H9 (cell line): ENCODE data around the gene STRN. TPM values are rescaled to one million over a fixed set of nuclear protein-coding genes. Genes with fewer than 3 reads are reported as not detected.

Experiments
- DNase-seq: peaks from one replicate; pipeline ENCODE4 v3.0.0-alpha.2; 2017
- H2AFZ ChIP-seq: one replicate; pipeline ENCODE4 v1.6.1; 2013; ENCODE audit warnings: mild to moderate bottlenecking, low read length, control low read depth, moderate library complexity
- H2AK5ac ChIP-seq: 2 replicates; pipeline ENCODE4 v1.6.1; 2013; ENCODE audit warnings: low read length, control low read depth, mixed read lengths; ENCODE audit not compliant: insufficient read length
- H2BK120ac ChIP-seq: one replicate; pipeline ENCODE4 v1.6.1; 2013; ENCODE audit warnings: low read depth, mild to moderate bottlenecking, low read length, control low read depth, inconsistent platforms; ENCODE audit not compliant: poor library complexity, severe bottlenecking
- H2BK12ac ChIP-seq: 2 replicates; pipeline ENCODE4 v1.6.1; 2013; ENCODE audit warnings: low read length, control low read depth, mixed read lengths, low read depth; ENCODE audit not compliant: insufficient read length
- H2BK15ac ChIP-seq: 2 replicates; pipeline ENCODE4 v1.6.1; 2013; ENCODE audit warnings: low read depth, low read length, control low read depth
- H2BK20ac ChIP-seq: one replicate; pipeline ENCODE4 v1.6.1; 2013; ENCODE audit warnings: low read depth, mild to moderate bottlenecking, low read length, control low read depth, inconsistent platforms; ENCODE audit not compliant: poor library complexity, severe bottlenecking
- H2BK5ac ChIP-seq: 2 replicates; pipeline ENCODE4 v1.6.1; 2013; ENCODE audit warnings: low read length, control low read depth, mixed read lengths; ENCODE audit not compliant: insufficient read length
- H3K14ac ChIP-seq: 2 replicates; pipeline ENCODE4 v1.6.1; 2013; ENCODE audit warnings: low read length, control low read depth; ENCODE audit not compliant: insufficient read depth
- H3K18ac ChIP-seq: 2 replicates; pipeline ENCODE4 v1.6.1; 2013; ENCODE audit warnings: low read depth, mild to moderate bottlenecking, mixed read lengths, low read length, control low read depth; ENCODE audit not compliant: insufficient read length
- H3K23ac ChIP-seq: 2 replicates; pipeline ENCODE4 v1.6.1; 2013; ENCODE audit warnings: low read length, control low read depth, mixed read lengths, low read depth; ENCODE audit not compliant: insufficient read length
- H3K23me2 ChIP-seq: 2 replicates; pipeline ENCODE4 v1.6.1; 2013; ENCODE audit warnings: low read depth, mild to moderate bottlenecking, mixed read lengths, low read length, control low read depth; ENCODE audit not compliant: insufficient read length, poor library complexity, severe bottlenecking
- H3K27ac ChIP-seq: 2 replicates; pipeline ENCODE4 v1.5.1; 2013; ENCODE audit warnings: low read length, control low read depth, mixed read lengths, low read depth; ENCODE audit not compliant: insufficient read length
- H3K27me3 ChIP-seq: 2 replicates; pipeline ENCODE4 v1.6.1; 2013; ENCODE audit warnings: low read length, control low read depth, inconsistent platforms; ENCODE audit not compliant: insufficient read depth
- H3K4ac ChIP-seq: 2 replicates; pipeline ENCODE4 v1.6.1; 2013; ENCODE audit warnings: low read depth, mild to moderate bottlenecking, control low read depth, inconsistent platforms, low read length, moderate library complexity
- H3K4me1 ChIP-seq: 2 replicates; pipeline ENCODE4 v1.6.1; 2013; ENCODE audit warnings: low read length, control low read depth, inconsistent platforms; ENCODE audit not compliant: insufficient read depth
- H3K4me2 ChIP-seq: 2 replicates; pipeline ENCODE4 v1.6.1; 2013; ENCODE audit warnings: low read length, control low read depth, mixed read lengths; ENCODE audit not compliant: insufficient read length, insufficient read depth
- H3K56ac ChIP-seq: 2 replicates; pipeline ENCODE4 v1.6.1; 2013; ENCODE audit warnings: low read depth, mild to moderate bottlenecking, mixed read lengths, low read length, control low read depth; ENCODE audit not compliant: insufficient read length
- H3K79me1 ChIP-seq: 2 replicates; pipeline ENCODE4 v1.6.1; 2013; ENCODE audit warnings: low read depth, mild to moderate bottlenecking, moderate library complexity, low read length, control low read depth, inconsistent platforms; ENCODE audit not compliant: insufficient read depth, poor library complexity, severe bottlenecking
- H3K79me2 ChIP-seq: 2 replicates; pipeline ENCODE4 v1.6.1; 2013; ENCODE audit warnings: low read length, control low read depth, inconsistent platforms; ENCODE audit not compliant: insufficient read depth
- H3K9ac ChIP-seq: 2 replicates; pipeline ENCODE4 v1.6.1; 2013; ENCODE audit warnings: low read length, control low read depth, mixed read lengths; ENCODE audit not compliant: insufficient read length; ENCODE audit errors: extremely low read depth
- H3K9me3 ChIP-seq: one replicate; pipeline ENCODE4 v1.6.1; 2013; ENCODE audit warnings: low read depth, low read length, inconsistent platforms; ENCODE audit not compliant: control insufficient read depth
- H3T11ph ChIP-seq: one replicate; pipeline ENCODE4 v1.6.1; 2013; ENCODE audit warnings: mild to moderate bottlenecking, low read length, control low read depth, inconsistent platforms
- H4K20me1 ChIP-seq: one replicate; pipeline ENCODE4 v1.6.1; 2013; ENCODE audit not compliant: control insufficient read depth, insufficient read length, insufficient read depth
- H4K5ac ChIP-seq: 2 replicates; pipeline ENCODE4 v1.6.1; 2013; ENCODE audit warnings: low read depth, mild to moderate bottlenecking, mixed read lengths, low read length, control low read depth; ENCODE audit not compliant: insufficient read length
- H4K8ac ChIP-seq: replicated peaks from 2 replicates; pipeline ENCODE4 v1.6.1; 2013; ENCODE audit warnings: low read length, control low read depth, mixed read lengths, low read depth; ENCODE audit not compliant: insufficient read length
- H4K91ac ChIP-seq: 2 replicates; pipeline ENCODE4 v1.6.1; 2013; ENCODE audit warnings: low read depth, mild to moderate bottlenecking, moderate library complexity, mixed read lengths, low read length, control low read depth; ENCODE audit not compliant: insufficient read length
- H3K27ac Mint-ChIP-seq, 3 experiments: 2 replicates in 2 of 3; 3 replicates in 1 of 3; pipeline ENCODE4 v1.8.0; 2020 to 2021; ENCODE audit warnings: mixed read lengths in 3 of 3, mild to moderate bottlenecking in 1 of 3, moderate library complexity in 1 of 3
- H3K27me3 Mint-ChIP-seq: 2 replicates; pipeline ENCODE4 v1.8.0; 2021; ENCODE audit warnings: low read depth, mild to moderate bottlenecking, moderate library complexity, mixed read lengths
- H3K36me3 Mint-ChIP-seq, 3 experiments: 2 replicates in 2 of 3; 3 replicates in 1 of 3; pipeline ENCODE4 v1.8.0; 2020 to 2021; ENCODE audit warnings: low read depth in 3 of 3, mixed read lengths in 3 of 3; ENCODE audit not compliant: insufficient read depth in 1 of 3
- H3K4me1 Mint-ChIP-seq, 2 experiments: 2 replicates each; pipeline ENCODE4 v1.8.0; 2020; ENCODE audit warnings: mixed read lengths in 2 of 2
- H3K4me3 Mint-ChIP-seq, 2 experiments: 2 replicates in 1 of 2; 3 replicates in 1 of 2; pipeline ENCODE4 v1.8.0; 2020 to 2021; ENCODE audit warnings: mild to moderate bottlenecking in 2 of 2, mixed read lengths in 2 of 2, moderate library complexity in 1 of 2
- H3K9me3 Mint-ChIP-seq, 2 experiments: 2 replicates in 1 of 2; 3 replicates in 1 of 2; pipeline ENCODE4 v1.8.0; 2020; ENCODE audit warnings: mild to moderate bottlenecking in 2 of 2, mixed read lengths in 2 of 2, moderate library complexity in 1 of 2
- CTCF ChIP-seq: fragments of 200-600 bp; sonication (generic); conservative IDR thresholded peaks from 3 replicates; pipeline ENCODE4 v1.8.0; 2021; ENCODE audit warnings: antibody characterized with exemption, mild to moderate bottlenecking
- WGBS: extraction: QIAGEN DNeasy Blood & Tissue Kit; methylation state at CpG from one replicate; pipeline ENCODE4 v1.1.7; 2013; ENCODE audit warnings: missing lambda C conversion rate, low lambda C conversion rate, mixed read lengths; ENCODE audit not compliant: insufficient read length; ENCODE audit errors: extremely low coverage; 5-methylcytosine and 5-hydroxymethylcytosine counted together
- total RNA-seq: library from RNA; stranded (reverse); gene quantifications from 2 replicates; pipeline ENCODE4 v1.2.1, GENCODE V29; 2021

The STRN gene
- total RNA-seq, 1 experiment from 2014 or later: 31.7 TPM

- H2BK120ac ChIP-seq: no peak overlapping the region
- no peaks in the 10 kb centered on the region; the same call in 1 of the 2 replicates for H3K27me3 Mint-ChIP-seq
These were observed 142.5 kb downstream of the STRN start for GRCh38 chr2:36823862-36824261.

More at GRCh38 chr2:36823862-36824261, 142.5 kb downstream of the STRN start:
- H4K5ac ChIP-seq: no peak overlapping the region
- H3K9ac ChIP-seq: no peak overlapping the region
- no peak overlapping the region for H3K14ac ChIP-seq
- no peak overlapping the region for H2BK5ac ChIP-seq
- H3K79me1 ChIP-seq: no peaks in the 10 kb centered on the region
- 0 out of 2 replicates have a peak, but pooled peaks cover 2% of the 10 kb centered on the region for H3K4me1 ChIP-seq
- no peak overlapping the region for H4K8ac ChIP-seq
- Mint-ChIP-seq H3K9me3 (no peaks in the 10 kb centered on the region), H3K4me1 (peaks cover 25 to 26% of the 10 kb centered on the region in 2 experiments), H3K36me3 (no peaks in the 10 kb centered on the region; a peak in 1 of 7 replicates), H3K27ac (peak overlapping the region; percentile 20 to 88 (median 87); a peak in 6 of 7 replicates), H3K4me3 (0 out of 5 replicates have a peak overlapping the region, but pooled peaks of 1 of the 2 experiments have one; percentile 41)
- H3K56ac ChIP-seq: no peak overlapping the region
- no peak for TF ChIP-seq CTCF
- no peak overlapping the region for H4K91ac ChIP-seq
- H3K9me3 ChIP-seq: no peaks in the 10 kb centered on the region
- no peak overlapping the region for H3K4ac ChIP-seq
- H2BK20ac ChIP-seq: no peak overlapping the region
- no CpG with 5 or more reads among the region's 10 CpGs for WGBS
- H2AK5ac ChIP-seq: no peak overlapping the region
- H3K23ac ChIP-seq: no peak overlapping the region
- no peaks in the 10 kb centered on the region for H3K23me2 ChIP-seq
- H3K27ac ChIP-seq: no peak overlapping the region
- peak overlapping the region; percentile 29 for H3K4me2 ChIP-seq
- H4K20me1 ChIP-seq: no peaks in the 10 kb centered on the region
- no peaks in the 10 kb centered on the region for H3K79me2 ChIP-seq
- DNase-seq: no peak
- peak overlapping the region; percentile 76 for H3K18ac ChIP-seq
- no peak overlapping the region for H2BK15ac ChIP-seq
- H2AFZ ChIP-seq: no peak overlapping the region
- no peak overlapping the region for H3T11ph ChIP-seq
- no peaks in the 10 kb centered on the region for H3K27me3 ChIP-seq
- H2BK12ac ChIP-seq: no peak overlapping the region
